Epidermal melanocyte (primary cell): ENCODE results near the gene STAG1.
"Not testable (repeated sequence)": the region's sequence is repeated elsewhere in the genome, so short reads cannot be mapped to it uniquely, and the experiment has no call there.

Experiments
- DNase-seq: peaks from one replicate; pipeline ENCODE4 v3.0.0; 2011; ENCODE audit warnings: low spot score; ENCODE audit not compliant: insufficient read length

The STAG1 gene

DNA sequence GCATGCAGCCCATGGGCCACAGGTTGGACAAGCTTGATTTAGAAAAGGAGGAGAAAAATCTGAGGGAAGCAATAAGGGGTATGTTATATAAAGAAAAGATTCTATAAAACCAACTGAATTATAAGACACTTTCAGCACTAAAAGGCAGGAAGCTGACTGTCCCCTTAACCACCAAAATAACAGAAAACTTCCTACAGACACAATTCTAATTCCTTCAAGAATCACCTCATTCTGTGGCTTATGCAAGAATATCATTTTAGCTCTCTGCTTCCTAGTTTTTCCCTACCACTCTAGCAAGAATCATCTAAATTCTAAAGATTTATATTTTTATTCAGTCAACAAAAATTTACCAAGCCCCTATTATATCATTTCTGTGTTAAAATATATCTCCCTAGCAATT, 6.3 kb downstream of the STAG1 start:
- no peak for DNase-seq

DNA sequence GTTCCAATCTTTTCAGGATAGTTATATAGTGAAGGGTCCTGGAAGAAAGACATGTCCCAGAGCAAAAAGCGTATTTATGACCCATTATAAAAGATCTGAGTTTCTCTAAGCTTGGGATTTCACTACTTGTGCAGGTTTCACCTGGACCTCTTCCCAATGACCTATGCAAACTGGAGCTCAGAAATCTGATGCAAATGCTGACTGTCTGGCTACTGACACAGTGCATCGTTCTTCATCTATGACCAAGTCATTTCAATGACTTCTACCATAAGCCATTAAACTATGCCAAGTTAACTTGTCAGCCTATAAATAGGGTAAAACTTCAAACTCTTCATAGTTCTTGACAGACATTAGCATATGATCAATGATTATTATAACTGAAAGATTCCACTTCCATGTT, 11.1 kb downstream of the STAG1 start:
- no peak for DNase-seq

DNA sequence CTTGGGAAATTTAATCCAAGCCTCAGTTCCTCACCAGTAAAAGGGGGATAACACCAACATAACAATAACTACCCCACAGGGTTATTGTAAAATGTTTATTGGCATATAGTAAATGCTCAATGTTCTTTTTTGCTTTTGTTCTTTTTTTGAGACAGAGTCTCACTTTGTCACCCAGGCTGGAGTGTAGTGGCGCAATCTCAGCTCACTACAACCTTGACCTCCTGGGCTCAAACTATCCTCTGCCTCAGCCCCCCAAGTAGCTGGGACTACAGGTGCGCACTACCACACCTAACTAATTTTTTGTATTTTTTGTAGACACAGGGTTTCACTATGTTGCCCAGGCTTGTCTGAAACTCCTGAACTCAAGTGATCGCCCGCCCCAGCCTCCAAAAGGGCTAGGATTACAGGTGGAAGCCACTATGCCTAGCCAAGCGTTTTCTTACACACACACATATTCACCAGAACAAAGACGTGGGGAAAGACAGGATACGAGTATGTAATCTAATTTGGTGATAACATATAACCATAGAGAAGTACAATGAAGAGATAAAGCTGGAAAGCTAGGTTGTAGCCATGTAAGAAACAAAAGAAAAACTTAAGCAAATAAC, 11.7 kb downstream of the STAG1 start:
- no peak for DNase-seq

DNA sequence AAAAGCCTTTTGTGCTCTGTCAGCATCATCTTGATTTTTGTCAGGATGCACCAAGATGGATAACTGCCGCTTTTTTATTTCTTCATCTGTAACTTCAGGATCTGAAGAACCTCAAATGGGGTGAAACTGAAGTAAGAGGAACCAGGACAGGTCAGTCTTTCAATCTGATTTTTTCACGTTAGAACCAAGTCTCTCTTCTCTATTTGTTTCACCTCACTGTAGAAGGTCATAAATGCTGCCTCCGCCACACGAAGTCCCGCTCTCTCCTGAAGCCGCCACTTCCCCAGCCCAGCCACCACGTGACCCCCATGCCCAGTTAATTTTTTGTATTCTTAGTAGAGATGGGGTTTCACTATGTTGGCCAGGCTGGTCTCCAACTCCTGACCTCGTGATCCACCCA, 15.2 kb downstream of the STAG1 start:
- not testable (repeated sequence) for DNase-seq

DNA sequence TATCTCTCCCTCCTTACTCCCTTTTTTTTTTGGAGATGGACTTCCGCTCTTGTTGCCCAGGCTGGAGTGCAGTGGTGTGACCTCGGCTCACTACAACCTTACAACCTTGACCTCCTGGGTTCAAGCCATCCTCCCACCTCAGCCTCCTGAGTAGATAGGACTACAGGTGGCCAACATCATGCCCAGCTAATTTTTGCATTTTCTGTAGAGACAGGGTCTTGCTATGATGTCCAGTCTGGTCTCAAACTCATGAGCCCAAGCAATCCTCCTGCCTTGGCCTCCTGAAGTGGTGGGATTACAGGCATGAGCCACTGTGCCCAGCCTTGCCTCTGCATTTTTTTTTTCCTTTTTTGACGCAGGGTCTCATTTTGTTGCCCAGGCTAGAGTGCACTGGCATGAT, 17.1 kb downstream of the STAG1 start:
- no peak for DNase-seq

DNA sequence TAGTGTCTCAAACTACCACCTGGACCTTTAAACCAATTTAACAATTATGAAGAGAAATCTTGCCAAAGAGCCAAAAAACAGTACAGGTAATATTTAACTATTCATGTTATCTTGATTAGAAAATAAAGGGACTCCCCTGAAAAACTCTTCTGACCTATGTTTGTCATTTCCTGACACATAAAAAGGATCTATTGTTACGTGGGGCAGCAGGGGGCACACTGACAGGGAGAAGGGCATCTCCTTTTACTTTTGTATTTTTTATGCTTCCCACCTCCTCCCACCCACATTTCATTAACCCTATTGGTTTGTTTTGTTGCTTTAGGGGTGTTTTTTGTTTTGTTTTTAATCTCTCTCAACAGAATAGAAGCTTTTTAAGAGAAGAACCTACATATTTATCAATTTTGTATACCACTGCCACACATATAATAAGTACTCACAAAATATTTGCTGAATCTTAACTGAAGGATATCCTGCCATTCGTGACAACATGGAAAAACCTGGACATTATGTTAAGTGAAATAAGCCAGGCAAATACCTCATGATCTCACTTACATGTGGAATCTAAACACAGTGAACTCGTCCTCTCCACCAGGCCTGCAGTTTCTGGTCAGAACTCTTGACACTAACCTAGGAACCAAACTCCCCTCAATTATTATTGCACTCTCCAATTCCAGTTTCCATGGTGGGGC, 17.7 kb downstream of the STAG1 start:
- no peak for DNase-seq

DNA sequence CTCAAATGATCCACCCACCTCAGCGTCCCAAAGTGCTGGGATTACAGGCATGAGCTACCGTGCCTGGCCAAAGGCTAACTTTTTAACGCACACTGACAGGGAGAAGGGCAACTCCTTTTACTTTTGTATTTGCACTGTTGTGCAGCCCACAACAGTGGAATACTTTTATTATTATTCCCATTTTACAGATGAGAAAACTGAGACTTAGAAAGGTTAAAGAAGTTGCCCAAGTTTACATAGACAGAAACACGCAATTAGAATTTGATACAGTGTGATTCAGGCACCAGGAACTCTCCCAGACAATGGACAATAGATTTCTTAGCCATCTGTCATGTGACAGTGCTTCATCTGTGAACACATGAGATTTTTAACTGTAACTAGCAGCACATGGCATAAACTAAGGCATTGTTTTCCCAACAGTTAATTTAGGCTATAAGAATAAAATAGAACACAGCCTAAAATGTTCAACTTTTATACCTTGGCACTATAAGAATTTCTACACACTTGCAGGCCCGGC, 18.8 kb downstream of the STAG1 start:
- peak; percentile 21 for DNase-seq

DNA sequence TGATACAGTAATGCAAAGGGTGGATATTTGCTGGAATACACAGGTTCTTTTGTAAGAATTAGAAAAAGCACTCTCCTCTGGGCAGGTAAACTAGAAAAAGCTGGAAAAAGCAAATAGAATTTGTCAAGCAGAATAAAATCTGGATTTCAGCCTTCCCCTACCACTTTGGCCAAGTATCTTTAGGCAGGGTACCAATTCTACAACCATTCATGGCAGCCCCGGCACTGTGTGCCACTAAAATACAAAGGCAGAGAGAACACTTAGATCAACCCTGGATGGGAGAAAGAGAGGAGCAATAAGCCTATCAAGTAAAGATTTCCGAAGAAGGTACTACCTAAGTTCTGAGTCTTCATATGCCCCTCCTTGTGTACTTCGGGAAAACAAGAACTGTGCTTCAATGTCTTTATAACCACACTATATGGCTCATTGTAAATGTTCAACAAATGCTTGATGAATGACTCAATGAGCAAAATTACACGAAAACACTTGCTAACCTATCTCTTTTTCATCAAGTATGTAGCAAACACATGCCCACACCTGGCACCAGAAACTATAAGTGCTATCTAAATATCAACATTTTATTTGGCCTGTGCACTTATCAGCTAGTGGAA, 20.8 kb downstream of the STAG1 start:
- no peak for DNase-seq

DNA sequence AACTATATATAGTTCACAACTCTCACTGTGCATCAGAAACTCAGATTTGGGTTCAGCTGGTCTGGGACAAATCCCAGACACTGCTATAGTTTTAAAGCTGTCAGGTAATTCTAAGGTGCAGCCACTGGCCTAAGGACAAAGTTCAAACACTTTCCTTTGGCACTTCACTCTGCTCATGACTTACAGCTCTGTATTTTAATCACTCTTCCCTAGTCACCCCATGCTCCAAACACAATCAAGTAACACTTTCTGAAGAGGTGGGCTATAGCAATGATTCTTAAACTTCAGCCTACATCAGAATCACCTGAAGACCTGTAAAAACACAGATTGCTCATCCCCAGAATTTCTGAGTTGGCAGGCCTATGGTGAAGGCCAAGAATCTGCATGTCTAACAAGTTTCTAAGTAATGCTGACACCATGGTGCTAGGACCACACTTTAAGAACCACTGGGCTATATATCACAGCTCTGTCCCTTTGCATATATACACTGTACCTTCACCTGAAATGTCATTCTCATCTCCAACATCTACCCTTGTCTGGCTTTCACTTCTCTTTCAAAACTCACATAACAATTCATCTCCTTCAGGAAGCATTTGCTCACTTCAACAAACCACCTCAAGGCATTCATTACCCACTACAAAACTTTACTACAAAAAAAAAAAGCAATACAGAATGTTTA, 21.4 kb downstream of the STAG1 start:
- no peak for DNase-seq

DNA sequence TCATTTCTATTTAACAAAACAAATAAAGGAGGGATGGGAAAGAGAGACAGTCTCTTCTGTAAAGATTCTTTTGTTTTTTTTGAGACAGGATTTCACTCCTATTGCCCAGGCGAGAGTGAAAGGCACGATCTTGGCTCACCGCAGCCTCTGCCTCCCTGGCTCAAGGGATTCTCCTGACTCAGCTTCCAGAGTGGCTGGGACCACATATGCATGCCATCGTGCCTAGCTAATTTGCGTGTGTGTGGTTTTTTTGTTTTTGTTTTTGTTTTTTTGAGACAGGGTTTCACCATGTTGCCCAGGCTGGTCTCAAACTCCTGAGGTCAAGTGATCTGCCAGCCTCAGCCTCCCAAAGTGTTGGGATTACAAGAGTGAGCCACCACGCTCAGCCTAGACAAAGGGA, 23.3 kb downstream of the STAG1 start:
- DNase-seq: no peak

DNA sequence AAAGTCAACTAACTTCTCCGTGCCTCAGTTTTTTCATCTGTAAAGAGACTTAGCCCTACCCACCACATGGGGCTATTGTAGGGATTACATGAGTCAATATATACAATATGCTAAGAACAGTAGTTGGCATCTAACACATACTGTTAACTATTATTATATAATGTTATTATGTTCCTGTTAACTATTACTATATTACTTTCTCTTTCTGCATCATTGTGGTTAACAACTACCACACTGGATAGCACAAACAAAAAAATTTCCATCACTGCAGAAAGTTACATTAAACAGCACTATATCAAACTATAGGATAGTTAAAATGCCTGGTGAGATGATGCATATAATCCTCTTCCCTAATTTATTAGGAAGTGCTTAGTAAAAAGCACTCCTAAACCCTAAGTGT, 23.7 kb downstream of the STAG1 start:
- DNase-seq: no peak

DNA sequence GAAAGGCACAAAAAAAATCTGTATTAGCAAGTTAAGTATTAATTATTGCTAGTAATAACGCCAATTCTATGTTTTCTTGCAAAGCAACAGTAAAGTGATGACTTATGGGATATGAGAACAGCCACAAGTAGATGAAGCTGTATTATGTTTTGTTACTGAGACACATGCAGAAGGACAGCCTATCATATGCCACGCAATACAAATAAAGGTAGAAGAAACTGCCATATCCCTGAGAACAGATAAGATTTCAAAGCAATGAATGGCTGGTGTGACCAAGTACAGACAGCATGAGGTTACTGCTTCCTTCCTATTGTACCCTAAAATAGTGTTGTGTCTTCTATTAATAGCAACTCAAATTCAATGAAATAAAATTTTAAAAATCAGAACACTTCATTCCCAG, 26.7 kb downstream of the STAG1 start:
- DNase-seq: no peak

DNA sequence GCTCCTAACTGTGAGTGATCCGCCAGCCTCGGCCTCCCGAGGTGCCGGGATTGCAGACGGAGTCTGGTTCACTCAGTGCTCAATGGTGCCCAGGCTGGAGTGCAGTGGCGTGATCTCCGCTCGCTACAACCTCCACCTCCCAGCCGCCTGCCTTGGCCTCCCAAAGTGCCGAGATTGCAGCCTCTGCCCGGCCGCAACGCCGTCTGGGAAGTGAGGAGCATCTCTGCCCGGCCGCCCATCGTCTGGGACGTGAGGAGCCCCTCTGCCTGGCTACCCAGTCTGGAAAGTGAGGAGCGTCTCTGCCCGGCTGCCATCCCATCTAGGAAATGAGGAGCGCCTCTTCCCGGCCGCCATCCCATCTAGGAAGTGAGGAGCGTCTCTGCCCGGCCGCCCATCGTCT, 29.3 kb downstream of the STAG1 start:
- DNase-seq: not testable (repeated sequence)

DNA sequence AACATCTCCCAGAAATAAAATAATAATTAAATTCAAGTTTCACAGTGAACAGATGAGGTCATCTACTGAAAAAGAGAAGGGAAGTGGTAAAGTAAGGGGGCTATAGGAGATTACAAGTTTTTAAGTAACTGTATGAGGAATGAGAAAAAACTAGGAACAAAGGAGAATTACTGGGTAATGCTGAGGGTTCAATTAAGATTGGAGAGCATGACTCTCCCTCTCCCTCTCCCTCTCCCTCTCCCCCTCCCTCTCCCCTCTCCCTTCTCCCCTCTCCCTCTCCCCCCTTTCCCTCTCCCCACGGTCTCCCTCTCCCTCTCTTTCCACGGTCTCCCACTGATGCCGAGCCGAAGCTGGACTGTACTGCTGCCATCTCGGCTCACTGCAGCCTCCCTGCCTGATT, 29.8 kb downstream of the STAG1 start:
- not testable (repeated sequence) for DNase-seq

DNA sequence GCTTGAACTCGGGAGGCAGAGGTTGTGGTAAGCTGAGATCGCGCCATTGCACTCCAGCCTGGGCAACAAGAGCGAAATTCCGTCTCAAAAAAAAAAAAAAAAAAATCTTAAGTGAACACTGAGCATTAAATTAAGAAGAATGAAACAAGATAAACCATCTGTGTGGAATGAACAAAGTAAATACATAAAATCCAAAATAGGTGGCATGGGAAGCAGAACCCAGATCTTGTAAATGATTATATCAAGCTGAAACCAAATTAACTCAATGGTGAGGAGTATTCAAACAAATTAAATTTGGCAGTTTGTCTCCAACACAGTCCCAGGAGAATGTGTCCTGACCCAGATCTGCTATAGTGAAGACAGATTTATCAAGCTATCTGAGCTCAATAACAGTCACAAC, 32.1 kb downstream of the STAG1 start:
- no peak for DNase-seq

DNA sequence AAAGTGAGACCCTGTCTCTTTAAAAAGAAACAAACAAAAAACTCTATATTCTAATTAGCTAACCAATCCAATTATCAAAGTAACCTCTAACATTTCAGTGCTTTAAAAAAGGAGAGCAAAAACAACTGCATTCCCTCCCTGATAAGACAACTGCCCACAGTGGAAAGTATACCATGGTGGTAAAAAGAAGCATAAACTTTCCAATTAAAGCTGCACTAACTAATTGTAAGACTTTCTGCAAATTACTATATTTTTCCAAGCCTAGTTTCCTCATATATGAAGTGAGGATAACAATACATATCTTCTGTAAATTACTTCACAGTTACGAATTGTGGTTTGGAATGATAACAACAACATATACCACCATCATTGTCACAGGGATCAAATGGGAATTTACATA, 35.5 kb downstream of the STAG1 start:
- no peak for DNase-seq

DNA sequence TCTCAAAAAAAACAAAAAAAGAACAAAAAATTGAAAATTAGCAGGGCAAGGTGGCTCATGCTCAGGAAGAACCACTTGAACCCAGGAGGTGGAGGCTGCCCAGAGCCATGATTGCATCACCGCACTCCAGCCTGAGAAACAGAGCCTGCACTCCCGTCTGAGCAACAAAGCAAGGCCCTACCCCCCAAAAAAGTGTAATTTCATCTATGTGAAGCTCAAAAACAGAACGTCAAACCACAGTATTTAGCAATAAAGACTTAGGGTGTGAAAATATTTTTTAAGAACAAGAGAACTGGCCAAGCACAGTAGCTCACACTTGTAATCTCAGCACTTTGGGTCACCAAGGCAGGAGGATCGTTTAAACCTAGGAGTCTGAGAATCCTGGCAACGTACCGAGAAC, 38.2 kb downstream of the STAG1 start:
- DNase-seq: no peak

DNA sequence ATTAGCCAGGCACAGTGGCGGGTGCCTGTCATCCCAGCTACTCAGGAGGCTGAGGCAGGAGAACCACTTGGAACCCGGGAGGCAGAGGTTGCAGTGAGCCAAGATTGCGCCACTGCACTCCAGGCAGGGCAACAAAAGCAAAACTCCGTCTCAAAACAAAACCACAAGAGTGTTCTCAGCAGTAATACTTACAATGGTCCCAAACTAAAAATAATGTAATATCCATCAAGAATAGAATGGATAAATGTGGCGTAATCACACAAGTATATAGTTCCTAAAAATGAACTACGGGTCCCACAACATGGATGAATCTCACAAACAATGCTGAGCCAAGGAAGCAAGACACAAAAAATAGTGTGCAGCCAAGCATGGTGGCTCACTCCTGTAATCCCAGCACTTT, 39.2 kb downstream of the STAG1 start:
- no peak for DNase-seq

DNA sequence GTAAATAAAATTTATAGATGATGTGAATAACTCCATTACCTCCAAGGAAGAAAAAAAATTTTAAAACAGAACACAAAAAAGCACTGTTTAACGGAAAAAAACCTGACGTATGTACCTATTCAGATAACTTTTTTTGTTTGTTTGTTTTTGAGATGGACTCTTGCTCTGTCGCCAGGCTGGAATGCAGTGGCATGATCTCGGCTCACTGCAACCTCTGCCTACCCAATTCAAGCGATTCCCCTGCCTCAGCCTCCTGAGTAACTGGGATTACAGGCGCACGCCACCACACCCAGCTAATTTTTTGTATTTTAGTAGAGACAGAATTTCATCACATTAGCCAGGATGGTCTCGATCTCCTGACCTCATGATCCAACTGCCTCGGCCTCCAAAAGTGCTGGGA, 40.3 kb downstream of the STAG1 start:
- not testable (repeated sequence) for DNase-seq

DNA sequence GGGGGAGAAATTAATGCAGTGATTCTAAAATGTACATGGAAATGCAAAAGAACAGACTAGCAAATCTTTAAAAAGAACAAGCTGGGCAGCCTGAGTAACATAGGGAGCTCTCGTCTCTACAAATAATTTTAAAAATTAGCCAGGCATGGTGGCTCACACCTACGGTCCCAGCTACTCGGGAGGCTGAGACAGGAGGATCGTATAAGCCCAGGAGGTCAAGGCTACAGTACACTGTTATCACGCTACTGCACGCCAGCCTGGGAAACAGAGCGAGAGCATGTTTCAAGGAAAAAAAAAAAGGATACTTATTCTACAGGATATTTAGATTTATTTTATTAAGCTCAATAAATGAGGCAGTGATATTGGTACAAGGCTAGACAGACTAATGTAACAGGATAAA, 40.9 kb downstream of the STAG1 start:
- DNase-seq: no peak

DNA sequence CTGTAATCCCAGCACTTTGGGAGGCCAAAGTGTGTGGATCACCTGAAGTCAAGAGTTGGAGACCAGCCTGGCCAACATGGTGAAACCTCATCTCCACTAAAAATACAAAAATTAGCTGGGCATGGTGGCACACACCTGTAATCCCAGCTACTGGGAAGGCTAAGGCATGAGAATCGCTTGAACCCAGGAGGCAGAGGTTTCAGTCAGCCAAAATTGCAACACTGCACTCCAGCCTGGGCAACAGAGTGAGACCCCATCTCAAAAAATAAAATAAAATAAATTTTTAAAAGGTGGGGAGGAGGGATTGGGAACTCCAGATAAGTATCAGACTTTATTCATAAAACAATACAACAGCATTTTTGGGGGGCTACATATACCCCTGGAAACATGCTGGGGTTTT, 42.4 kb downstream of the STAG1 start:
- not testable (repeated sequence) for DNase-seq

DNA sequence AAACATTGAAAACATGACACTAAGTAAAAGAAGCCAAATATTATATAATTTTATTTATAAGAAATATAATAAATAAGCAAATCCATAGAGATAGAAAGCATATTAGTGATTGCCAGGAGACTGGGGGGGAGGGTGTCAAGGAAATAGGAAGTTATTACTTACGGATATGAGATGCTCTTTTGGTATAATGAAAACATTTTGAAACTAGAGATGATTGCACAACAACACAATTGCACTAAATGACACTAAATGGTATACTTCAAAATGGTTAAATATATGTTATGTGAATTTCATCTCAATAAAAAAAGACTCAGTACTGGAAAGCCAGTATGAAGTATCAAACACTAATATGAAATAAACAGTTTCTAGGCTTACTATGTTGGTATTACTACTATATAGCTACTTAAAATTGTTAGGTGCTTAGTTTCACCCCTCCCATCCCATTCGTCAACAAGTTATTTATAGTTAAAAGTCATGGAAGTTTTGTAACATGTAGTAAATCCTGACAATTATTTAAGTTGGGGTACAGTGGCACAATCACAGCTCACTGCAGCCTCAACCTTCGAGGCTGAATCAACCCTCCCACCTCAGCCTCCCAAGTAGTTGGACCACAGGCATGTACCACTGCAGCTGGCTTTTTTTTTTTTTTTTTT, 43.7 kb downstream of the STAG1 start:
- no peak for DNase-seq
